Measurements from ENCODE around the gene EEF1AKMT3.
A peak's percentile ranks its signal among the peaks of the same experiment; 100 is the strongest.

DNA sequence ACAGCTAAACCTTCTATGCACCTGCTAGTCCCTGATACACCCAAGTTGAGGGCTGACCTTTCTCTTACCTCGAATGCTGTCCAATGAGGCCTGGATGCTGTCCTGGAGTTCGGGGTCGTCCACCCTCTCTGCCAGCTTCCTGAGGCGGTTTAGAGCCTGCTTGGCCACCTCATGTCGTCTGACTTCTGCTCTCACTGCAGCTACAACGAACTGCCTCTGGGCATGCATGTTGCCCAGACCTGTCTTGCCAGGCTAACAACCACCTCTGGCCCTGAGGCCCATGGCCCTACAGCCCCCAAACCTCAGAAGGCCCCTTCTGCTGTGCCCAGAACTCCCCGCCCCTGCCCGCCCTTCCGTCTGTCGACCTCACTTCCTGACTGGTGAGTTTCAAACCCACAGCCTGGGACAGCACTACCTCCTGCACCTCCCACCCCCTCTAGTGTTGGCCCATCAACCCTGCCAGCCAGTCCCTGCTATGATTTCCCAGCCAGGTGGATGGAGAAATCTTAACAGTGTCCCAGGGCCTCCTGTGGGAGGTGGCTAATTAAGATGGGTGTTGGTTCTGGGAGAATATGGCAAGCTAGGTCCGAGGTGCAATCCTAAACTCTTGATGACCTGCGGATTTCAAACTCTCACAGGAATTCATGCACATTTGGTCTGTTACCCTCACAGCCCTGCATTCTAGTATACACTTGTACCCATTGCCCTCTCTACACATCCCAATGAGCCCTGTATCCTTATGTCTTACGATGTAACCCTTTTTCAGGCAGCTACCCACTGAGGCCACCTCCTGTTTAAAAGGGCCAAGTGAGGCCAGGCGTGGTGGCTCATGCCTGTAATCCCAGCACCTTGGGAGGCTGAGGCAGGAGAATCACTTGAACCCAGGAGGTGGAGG, 30.3 kb upstream of the EEF1AKMT3 start:
- TF ChIP-seq, protein P1, sequence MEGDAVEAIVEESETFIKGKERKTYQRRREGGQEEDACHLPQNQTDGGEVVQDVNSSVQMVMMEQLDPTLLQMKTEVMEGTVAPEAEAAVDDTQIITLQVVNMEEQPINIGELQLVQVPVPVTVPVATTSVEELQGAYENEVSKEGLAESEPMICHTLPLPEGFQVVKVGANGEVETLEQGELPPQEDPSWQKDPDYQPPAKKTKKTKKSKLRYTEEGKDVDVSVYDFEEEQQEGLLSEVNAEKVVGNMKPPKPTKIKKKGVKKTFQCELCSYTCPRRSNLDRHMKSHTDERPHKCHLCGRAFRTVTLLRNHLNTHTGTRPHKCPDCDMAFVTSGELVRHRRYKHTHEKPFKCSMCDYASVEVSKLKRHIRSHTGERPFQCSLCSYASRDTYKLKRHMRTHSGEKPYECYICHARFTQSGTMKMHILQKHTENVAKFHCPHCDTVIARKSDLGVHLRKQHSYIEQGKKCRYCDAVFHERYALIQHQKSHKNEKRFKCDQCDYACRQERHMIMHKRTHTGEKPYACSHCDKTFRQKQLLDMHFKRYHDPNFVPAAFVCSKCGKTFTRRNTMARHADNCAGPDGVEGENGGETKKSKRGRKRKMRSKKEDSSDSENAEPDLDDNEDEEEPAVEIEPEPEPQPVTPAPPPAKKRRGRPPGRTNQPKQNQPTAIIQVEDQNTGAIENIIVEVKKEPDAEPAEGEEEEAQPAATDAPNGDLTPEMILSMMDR (IDR thresholded peaks at IDR 0.05; ENCODE audit: low read length), result peak; percentile 60
- no peak for TF ChIP-seq EZH2 (IDR thresholded peaks at IDR 0.05; ENCODE audit: borderline replicate concordance, low read length)

Data from OCI-LY1 (cell line).